GM19395 (cell line): ENCODE data around the gene USH1C.

ENCODE experiments used
- ATAC-seq: cut with Tn5 transposase; IDR thresholded peaks from one replicate; pipeline ENCODE4 v1.9.1; 2021; ENCODE audit warnings: mild to moderate bottlenecking, moderate library complexity; ENCODE audit not compliant: unreplicated experiment

USH1C gene

DNA sequence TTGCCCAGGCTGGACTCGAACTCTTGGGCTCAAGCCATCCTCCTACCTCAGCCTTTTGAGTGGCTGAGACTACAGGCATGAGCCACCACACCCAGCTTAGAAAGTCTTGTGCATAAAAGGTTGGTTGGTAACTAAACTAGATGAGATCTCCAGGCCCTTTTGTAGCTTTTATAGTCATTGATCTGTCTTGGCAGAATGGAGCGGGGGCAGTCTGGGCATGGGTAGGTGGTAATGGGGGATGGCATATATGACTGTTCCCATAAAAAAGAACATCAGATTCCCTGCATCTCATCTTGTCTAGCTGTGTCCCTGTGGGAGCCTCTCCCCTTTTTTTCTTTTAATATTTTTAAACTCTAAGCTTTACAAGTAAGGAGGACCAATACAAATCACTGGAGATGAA, 97.7 kb downstream of the USH1C start:
- ATAC-seq: no peak

DNA sequence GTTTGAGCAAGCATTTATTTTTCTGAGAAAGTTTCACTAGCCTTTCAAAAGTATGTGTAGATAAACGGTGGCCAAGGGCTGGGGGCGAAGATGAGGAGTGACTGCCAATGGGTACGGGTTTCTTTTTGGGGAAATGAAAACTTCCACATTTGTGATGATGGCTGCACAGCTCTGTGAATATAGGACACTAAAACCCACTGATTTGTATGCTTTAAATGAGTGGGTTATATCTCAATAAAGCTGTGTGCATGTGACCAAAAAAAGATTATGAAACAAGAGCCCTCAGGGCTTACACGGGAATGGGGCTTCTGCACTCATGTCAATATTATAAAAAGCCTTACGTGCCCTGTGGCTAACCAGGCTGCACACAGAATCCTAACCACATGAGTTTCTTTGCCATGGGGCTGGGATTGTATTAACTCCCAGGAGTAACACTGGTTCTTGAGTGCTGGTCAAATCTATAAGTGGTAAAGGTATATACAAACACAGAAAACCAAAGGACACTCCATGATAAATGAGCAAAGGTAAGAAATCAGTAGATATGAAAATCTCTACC, 98.9 kb downstream of the USH1C start:
- ATAC-seq: no peak

DNA sequence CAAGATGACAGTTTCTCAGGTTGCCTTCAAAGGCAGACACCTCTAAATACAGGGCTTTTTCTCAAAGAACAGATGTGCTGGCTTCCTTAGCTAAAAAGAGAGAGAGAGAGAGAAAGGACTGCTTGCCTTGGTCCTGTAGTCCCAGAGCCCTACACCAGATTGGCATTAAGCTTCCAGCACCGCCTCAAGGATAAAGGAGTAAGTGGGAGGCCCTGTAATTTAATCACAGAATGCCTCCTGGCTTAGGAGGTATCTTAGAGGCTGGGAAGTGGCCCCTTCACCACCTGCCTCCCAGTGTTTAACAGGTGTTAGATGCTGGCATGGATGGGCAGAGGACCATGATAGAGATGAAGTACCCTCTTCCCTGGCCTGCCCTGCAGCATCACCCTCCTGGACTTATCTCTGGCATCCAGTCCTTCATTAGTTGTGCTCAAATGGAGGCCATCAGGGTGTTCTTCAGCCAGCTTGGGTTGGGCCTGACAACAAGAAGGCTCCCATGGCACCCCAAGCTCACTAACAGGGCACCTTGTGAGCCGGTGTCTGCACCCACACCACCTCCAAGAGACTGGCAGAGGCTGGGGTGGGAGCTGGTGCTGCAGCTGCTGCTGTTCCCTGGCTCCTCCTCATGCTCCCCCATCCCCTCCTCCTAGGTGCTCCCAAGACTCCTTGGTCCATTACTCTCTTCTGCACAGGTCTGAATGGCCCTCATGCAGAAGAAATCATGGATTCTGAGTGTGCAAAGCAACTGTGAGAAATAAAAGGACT, 100.1 kb downstream of the USH1C start:
- no peak for ATAC-seq
